Motor neuron (in vitro differentiated cells): ENCODE results near the gene RAMP3. TPM values are rescaled to one million over a fixed set of nuclear protein-coding genes. Genes with fewer than 3 reads are reported as not detected.
A peak's percentile ranks its signal among the peaks of the same experiment; 100 is the strongest.

Experiments
- ATAC-seq, 8 experiments: fragments of 200-7000 bp; cut with Tn5 transposase; replicated peaks in 6 of 8; 2 replicates each; pipeline ENCODE4 v1.8.0; 2021; ENCODE audit warnings: mild to moderate bottlenecking in 8 of 8, moderate library complexity in 8 of 8
- H3K27ac ChIP-seq, 2 donors: fragments of 250-450 bp; sonication (Bioruptor Pico); 2 replicates each; pipeline ENCODE4 v1.9.0; 2021; ENCODE audit warnings: antibody characterized with exemption in 2 of 2, mild to moderate bottlenecking in 2 of 2, moderate library complexity in 1 of 2
- H3K4me1 ChIP-seq, 2 donors: fragments of 250-450 bp; sonication (Bioruptor Pico); replicated peaks in 1 of 2; 2 replicates each; pipeline ENCODE4 v1.6.1; 2021; ENCODE audit warnings: antibody characterized with exemption in 2 of 2, mild to moderate bottlenecking in 2 of 2, moderate library complexity in 1 of 2
- H3K4me3 ChIP-seq, 5 donors: fragments of 250-450 bp; sonication (Bioruptor Pico); 2 replicates each; pipeline ENCODE4 v1.9.0; 2021; ENCODE audit warnings: antibody characterized with exemption in 5 of 5, mild to moderate bottlenecking in 5 of 5, moderate library complexity in 4 of 5
- WGBS, 10 experiments: fragments of 450-650 bp; shearing (Covaris generic); methylation state at CpG; one replicate each; pipeline ENCODE4 v1.0.0; 2022; 5-methylcytosine and 5-hydroxymethylcytosine counted together
- in situ Hi-C, 9 experiments: fragments of 400-800 bp; cut with MboI; loops; one replicate each; pipeline ENCODE4 v1.15.0; 2021; ENCODE audit warnings: low sequenced_read_pairs in 9 of 9, low pct_unique_long_range_greater_than_20kb in 2 of 9; ENCODE audit not compliant: unreplicated experiment in 9 of 9
- total RNA-seq, 8 experiments: library from RNA; unstranded; fragments of 300-600 nt; gene quantifications; 2 replicates each; pipeline versions ENCODE4 v1.2.3 to v1.2.4, GENCODE V29; 2022

Gene RAMP3
- total RNA-seq, 8 experiments from 2014 or later = 0.13 to 0.71 (median 0.31) TPM; not detected in 5

- peak in 3 of 8 experiments; percentile 5 to 31 (median 13) for ATAC-seq
- peaks cover 12 to 24% of the 10 kb centered on the region in 2 donors for H3K4me1 ChIP-seq
- 74 to 100% (median 85%) methylated on average over 1 to 8 of the region's 16 CpGs; no CpG with 5 or more reads in 4 of the 10 experiments for WGBS, 10 experiments
- H3K27ac ChIP-seq = peak overlapping the region in 1 of 2 donors; percentile 35
- in situ Hi-C loops = loop anchor here in 2 of 9 experiments (25.0 kb wide), 2 partner anchors 261 to 536 kb away; partner anchors contain the start of gene TMED4 (in 1 of the 2)
- H3K4me3 ChIP-seq = no peak overlapping the region
Observed at GRCh38 chr7:45122975-45123860, 34.4 kb upstream of the RAMP3 start.

- in situ Hi-C loops = loop anchor here in 2 of 9 experiments (25.0 kb wide), 2 partner anchors 262 to 537 kb away; partner anchors contain the start of gene TMED4 (in 1 of the 2)
- WGBS, 10 experiments = 36 to 83% (median 58%) methylated on average over 1 to 4 of the region's 12 CpGs; no CpG with 5 or more reads in 7 of the 10 experiments
- Histone ChIP-seq H3K4me1 (peaks cover 12 to 24% of the 10 kb centered on the region in 2 donors), H3K27ac (peak overlapping the region in 1 of 2 donors; percentile 35), H3K4me3 (no peak overlapping the region)
- peak in 5 of 8 experiments; percentile 53 to 91 (median 80) for ATAC-seq
Observed at GRCh38 chr7:45123913-45124710, 33.5 kb upstream of the RAMP3 start.

- Histone ChIP-seq H3K27ac (no peak overlapping the region), H3K4me1 (peaks cover 12 to 24% of the 10 kb centered on the region in 2 donors), H3K4me3 (no peak overlapping the region)
- in situ Hi-C loops = loop anchor here in 5 of 9 experiments (25.0 kb wide), 2 partner anchors 263 to 538 kb away; partner anchors contain the start of gene TMED4 (in 3 of the 5)
- ATAC-seq = no peak
- 50 to 100% (median 100%) methylated on average over 1 to 5 of the region's 11 CpGs; no CpG with 5 or more reads in 1 of the 10 experiments for WGBS, 10 experiments
Observed at GRCh38 chr7:45125193-45125904, 32.2 kb upstream of the RAMP3 start.

- WGBS, 10 experiments = 80 to 100% (median 100%) methylated on average over 1 of the region's 6 CpGs; no CpG with 5 or more reads in 7 of the 10 experiments
- ATAC-seq = no peak
- Histone ChIP-seq H3K27ac (no peak overlapping the region), H3K4me3 (no peak overlapping the region), H3K4me1 (peaks cover 12 to 24% of the 10 kb centered on the region in 2 donors)
- in situ Hi-C loops = loop anchor here in 5 of 9 experiments (25.0 kb wide), 2 partner anchors 264 to 539 kb away; partner anchors contain the start of gene TMED4 (in 3 of the 5)
Observed at GRCh38 chr7:45126201-45126600, 31.4 kb upstream of the RAMP3 start.

- 60 to 100% (median 70%) methylated on average over 1 to 4 of the region's 6 CpGs; no CpG with 5 or more reads in 5 of the 10 experiments for WGBS, 10 experiments
- Histone ChIP-seq H3K27ac (no peak overlapping the region), H3K4me3 (no peak overlapping the region), H3K4me1 (peaks cover 12 to 24% of the 10 kb centered on the region in 2 donors)
- in situ Hi-C loops = loop anchor here in 5 of 9 experiments (25.0 kb wide), 2 partner anchors 265 to 540 kb away; partner anchors contain the start of gene TMED4 (in 3 of the 5)
- peak in 1 of 8 experiments; percentile 17 for ATAC-seq
Observed at GRCh38 chr7:45126920-45127319, 30.7 kb upstream of the RAMP3 start.

GRCh38 chr7:45129181-45129800 is 28.3 kb upstream of the RAMP3 start:
- H3K4me3 ChIP-seq = no peak overlapping the region
- no peak overlapping the region for H3K27ac ChIP-seq
- in situ Hi-C loops = loop anchor here in 5 of 9 experiments (25.0 kb wide), 2 partner anchors 267 to 542 kb away; partner anchors contain the start of gene TMED4 (in 3 of the 5)
- 60 to 100% (median 87%) methylated on average over 2 to 9 of the region's 15 CpGs; no CpG with 5 or more reads in 1 of the 10 experiments for WGBS, 10 experiments
- ATAC-seq = peak in 3 of 8 experiments; percentile 18 to 41 (median 26)
- peaks cover 4 to 12% of the 10 kb centered on the region in 2 donors for H3K4me1 ChIP-seq

GRCh38 chr7:45129906-45130305 is 27.7 kb upstream of the RAMP3 start:
- Histone ChIP-seq H3K4me3 (no peak overlapping the region), H3K27ac (no peak overlapping the region), H3K4me1 (peaks cover 3 to 9% of the 10 kb centered on the region in 2 donors)
- WGBS, 10 experiments = 40 to 92% (median 50%) methylated on average over 1 to 4 of the region's 12 CpGs; no CpG with 5 or more reads in 7 of the 10 experiments
- ATAC-seq = no peak
- in situ Hi-C loops = loop anchor here in 5 of 9 experiments (25.0 kb wide), 2 partner anchors 268 to 543 kb away; partner anchors contain the start of gene TMED4 (in 3 of the 5)

GRCh38 chr7:45130910-45131309 is 26.7 kb upstream of the RAMP3 start:
- in situ Hi-C loops = loop anchor here in 5 of 9 experiments (25.0 kb wide), 2 partner anchors 269 to 544 kb away; partner anchors contain the start of gene TMED4 (in 3 of the 5)
- Histone ChIP-seq H3K4me1 (peaks cover 3 to 9% of the 10 kb centered on the region in 2 donors), H3K4me3 (no peak overlapping the region), H3K27ac (no peak overlapping the region)
- 10 to 100% (median 76%) methylated on average over 1 to 8 of the region's 9 CpGs; no CpG with 5 or more reads in 3 of the 10 experiments for WGBS, 10 experiments
- no peak for ATAC-seq

GRCh38 chr7:45131891-45132290 is 25.7 kb upstream of the RAMP3 start:
- no CpG with 5 or more reads among the region's 4 CpGs for WGBS, 10 experiments
- Histone ChIP-seq H3K27ac (no peak overlapping the region), H3K4me1 (peaks cover 0 to 3% of the 10 kb centered on the region in 2 donors), H3K4me3 (no peak overlapping the region)
- no peak for ATAC-seq
- in situ Hi-C loops = loop anchor here in 5 of 9 experiments (25.0 kb wide), 2 partner anchors 270 to 545 kb away; partner anchors contain the start of gene TMED4 (in 3 of the 5)

GRCh38 chr7:45132708-45133320 is 24.8 kb upstream of the RAMP3 start:
- Histone ChIP-seq H3K4me1 (no peaks in the 10 kb centered on the region), H3K4me3 (no peak overlapping the region), H3K27ac (no peak overlapping the region)
- WGBS, 10 experiments = 72% methylated on average over 2 of the region's 8 CpGs; no CpG with 5 or more reads in 9 of the 10 experiments
- no peak for ATAC-seq
- in situ Hi-C loops = loop anchor here in 5 of 9 experiments (25.0 kb wide), 2 partner anchors 271 to 546 kb away; partner anchors contain the start of gene TMED4 (in 3 of the 5)

- WGBS, 10 experiments = 55 to 100% (median 90%) methylated on average over 1 to 2 of the region's 4 CpGs; no CpG with 5 or more reads in 6 of the 10 experiments
- Histone ChIP-seq H3K27ac (no peak overlapping the region), H3K4me3 (no peak overlapping the region), H3K4me1 (no peaks in the 10 kb centered on the region)
- ATAC-seq = no peak
- in situ Hi-C loops = loop anchor here in 5 of 9 experiments (25.0 kb wide), 2 partner anchors 271 to 546 kb away; partner anchors contain the start of gene TMED4 (in 3 of the 5)
Observed at GRCh38 chr7:45133352-45133751, 24.2 kb upstream of the RAMP3 start.
